GM23248 (cell line): Measurements from ENCODE around the gene SCOC. TPM values are rescaled to one million over a fixed set of nuclear protein-coding genes. Genes with fewer than 3 reads are reported as not detected.

Source experiments
- DNase-seq: peaks from one replicate; pipeline ENCODE4 v3.0.0-alpha.2; 2015
- H2AFZ ChIP-seq: fragments of 200-600 bp; sonication (generic); 2 replicates; pipeline ENCODE4 v1.6.1; 2016; ENCODE audit warnings: antibody characterized with exemption
- H3F3A ChIP-seq: fragments of 200-600 bp; sonication (generic); 2 replicates; pipeline ENCODE4 v1.6.1; 2016; ENCODE audit warnings: mild to moderate bottlenecking, antibody characterized with exemption, mixed run types; ENCODE audit not compliant: insufficient read depth
- H3K27ac ChIP-seq: fragments of 200-600 bp; sonication (generic); 2 replicates; pipeline ENCODE4 v1.5.1; 2016; ENCODE audit warnings: mild to moderate bottlenecking
- H3K27me3 ChIP-seq: fragments of 200-600 bp; sonication (generic); replicated peaks from 2 replicates; pipeline ENCODE4 v1.6.1; 2016; ENCODE audit warnings: mild to moderate bottlenecking; ENCODE audit not compliant: insufficient read depth
- H3K36me3 ChIP-seq: fragments of 200-600 bp; sonication (generic); 2 replicates; pipeline ENCODE4 v1.6.1; 2016; ENCODE audit warnings: low read depth, mild to moderate bottlenecking
- H3K4me1 ChIP-seq: fragments of 200-600 bp; sonication (generic); 2 replicates; pipeline ENCODE4 v1.6.1; 2016; ENCODE audit warnings: mild to moderate bottlenecking; ENCODE audit not compliant: insufficient read depth
- H3K4me2 ChIP-seq: fragments of 200-600 bp; sonication (generic); one replicate; pipeline ENCODE4 v1.6.1; 2016; ENCODE audit warnings: mild to moderate bottlenecking; ENCODE audit not compliant: unreplicated experiment
- H3K4me3 ChIP-seq: fragments of 200-600 bp; sonication (generic); 2 replicates; pipeline ENCODE4 v1.5.1; 2016; ENCODE audit warnings: mild to moderate bottlenecking
- H3K79me2 ChIP-seq: fragments of 200-600 bp; sonication (generic); 2 replicates; pipeline ENCODE4 v1.6.1; 2016; ENCODE audit warnings: mild to moderate bottlenecking; ENCODE audit not compliant: insufficient read depth
- H3K9ac ChIP-seq: fragments of 200-600 bp; sonication (generic); 2 replicates; pipeline ENCODE4 v1.6.1; 2016; ENCODE audit warnings: mild to moderate bottlenecking
- H3K9me2 ChIP-seq: fragments of 200-600 bp; sonication (generic); 2 replicates; pipeline ENCODE4 v1.6.1; 2016; ENCODE audit warnings: mixed run types, mild to moderate bottlenecking, moderate library complexity; ENCODE audit not compliant: insufficient read depth
- H3K9me3 ChIP-seq: fragments of 200-600 bp; sonication (generic); one replicate; pipeline ENCODE4 v1.6.1; 2017; ENCODE audit warnings: low read depth
- H4K20me1 ChIP-seq: fragments of 200-600 bp; sonication (generic); 2 replicates; pipeline ENCODE4 v1.6.0; 2016; ENCODE audit not compliant: insufficient read depth
- EZH2 ChIP-seq: fragments of 200-600 bp; sonication (generic); IDR thresholded peaks from 2 replicates; pipeline ENCODE4 v1.6.1; 2018; ENCODE audit warnings: antibody characterized with exemption, mild to moderate bottlenecking; ENCODE audit not compliant: insufficient read depth, poor library complexity, severe bottlenecking
- EZH2phosphoT487 ChIP-seq: fragments of 200-600 bp; sonication (generic); IDR thresholded peaks from 2 replicates; pipeline ENCODE4 v1.6.1; 2018; ENCODE audit warnings: antibody characterized with exemption, moderate library complexity, mild to moderate bottlenecking, low read depth; ENCODE audit not compliant: insufficient read depth
- WGBS, 2 experiments: methylation state at CpG; one replicate each; pipeline ENCODE4 v1.1.6; 2015 to 2017; ENCODE audit warnings: low lambda C conversion rate in 2 of 2, low coverage in 1 of 2; ENCODE audit errors: missing lambda C conversion rate in 2 of 2; 5-methylcytosine and 5-hydroxymethylcytosine counted together
- in situ Hi-C: fragments of 300-500 bp; cut with MboI; formaldehyde crosslinking; loops from 2 replicates; pipeline ENCODE4 v1.15.0; 2020
- polyA plus RNA-seq: library from polyadenylated mRNA; unstranded; fragments of >200 nt; fragmentation: Nextera tagmentation; extraction: Ambion mirVana; gene quantifications from 2 replicates; pipeline ENCODE4 v1.2.1, GENCODE V29; 2016
- total RNA-seq: library from RNA; depleted of rRNA; stranded (reverse); fragments of >200 nt; shearing (Covaris generic); gene quantifications from 2 replicates; pipeline ENCODE4 v1.2.3, GENCODE V29; 2014

Gene SCOC
- total and polyA plus RNA-seq, 2 experiments from 2014 or later, result 104 to 124 TPM

DNA sequence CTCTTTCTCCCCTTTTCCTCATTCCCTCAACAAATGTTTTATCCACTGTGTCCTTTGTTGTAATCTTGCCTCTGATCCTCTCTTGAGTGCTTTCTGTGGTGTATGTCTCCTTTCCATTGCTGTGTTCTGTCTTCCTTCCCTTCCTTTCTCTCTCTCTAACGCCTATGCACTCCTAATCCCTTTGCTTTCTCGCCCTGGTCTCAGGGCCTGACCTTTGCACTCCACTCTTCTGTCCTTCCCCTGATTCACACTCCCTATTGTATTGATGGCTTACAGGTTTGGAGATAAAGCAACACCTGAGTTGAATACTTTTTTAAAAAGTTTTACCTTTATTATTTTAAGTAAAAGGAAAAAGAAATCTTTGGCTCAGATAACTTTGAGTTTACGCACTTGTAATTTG, 15.6 kb upstream of the SCOC start:
- Histone ChIP-seq H3K4me1 (no peaks in the 10 kb centered on the region), H3K27ac (no peak overlapping the region), H3K4me3 (no peak overlapping the region), H3K9me3 (no peaks in the 10 kb centered on the region), H3F3A (no peaks in the 10 kb centered on the region), H3K9ac (no peak overlapping the region), H3K79me2 (no peaks in the 10 kb centered on the region), H2AFZ (no peak overlapping the region), H3K4me2 (no peak overlapping the region), H3K36me3 (no peaks in the 10 kb centered on the region), H4K20me1 (no peaks in the 10 kb centered on the region), H3K9me2 (no peaks in the 10 kb centered on the region), H3K27me3 (peaks cover 7% of the 10 kb centered on the region)
- DNase-seq, result no peak
- in situ Hi-C loops, result loop anchor here (25.0 kb wide), 2 partner anchors 254 to 779 kb away; partner anchors contain the start of gene RNF150
- 55 to 56% methylated on average over 3 of the region's 3 CpGs for WGBS, 2 experiments
- no peak for TF ChIP-seq EZH2phosphoT487
- TF ChIP-seq EZH2, result no peak

DNA sequence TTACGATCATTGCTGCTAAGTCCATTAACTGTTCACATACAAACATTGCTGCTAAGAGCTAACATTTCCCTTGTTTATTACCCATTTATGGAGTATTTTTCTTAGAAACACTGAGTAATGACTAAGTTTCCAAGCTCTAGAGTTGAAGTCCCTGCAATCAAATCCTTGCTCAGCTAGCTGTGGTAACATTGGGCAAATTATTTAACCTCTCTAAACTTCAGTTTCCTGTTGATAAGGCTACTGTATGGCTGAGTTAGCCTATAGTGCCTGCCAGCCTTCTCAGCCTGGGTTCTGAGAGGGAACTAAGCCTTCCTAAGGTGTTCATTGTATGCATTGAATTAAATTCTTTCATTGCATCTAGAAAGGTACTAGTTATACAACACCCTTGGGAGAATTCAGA, 15.2 kb upstream of the SCOC start:
- TF ChIP-seq EZH2phosphoT487, result no peak
- no peak for TF ChIP-seq EZH2
- H3K79me2 ChIP-seq, result no peaks in the 10 kb centered on the region
- no peaks in the 10 kb centered on the region for H3K9me2 ChIP-seq
- H3K4me3 ChIP-seq, result no peak overlapping the region
- H3K27me3 ChIP-seq, result peaks cover 7% of the 10 kb centered on the region; the same call in 1 of the 2 replicates
- H3K36me3 ChIP-seq, result no peaks in the 10 kb centered on the region
- in situ Hi-C loops, result loop anchor here (25.0 kb wide), 2 partner anchors 254 to 779 kb away; partner anchors contain the start of gene RNF150
- H3K4me2 ChIP-seq, result no peak overlapping the region
- H2AFZ ChIP-seq, result no peak overlapping the region
- no peak overlapping the region for H3K9ac ChIP-seq
- no peaks in the 10 kb centered on the region for H3F3A ChIP-seq
- no peak for DNase-seq
- 0 to 7% methylated on average over 1 of the region's 1 CpG for WGBS, 2 experiments
- H4K20me1 ChIP-seq, result no peaks in the 10 kb centered on the region
- H3K4me1 ChIP-seq, result no peaks in the 10 kb centered on the region
- no peaks in the 10 kb centered on the region for H3K9me3 ChIP-seq
- no peak overlapping the region for H3K27ac ChIP-seq

DNA sequence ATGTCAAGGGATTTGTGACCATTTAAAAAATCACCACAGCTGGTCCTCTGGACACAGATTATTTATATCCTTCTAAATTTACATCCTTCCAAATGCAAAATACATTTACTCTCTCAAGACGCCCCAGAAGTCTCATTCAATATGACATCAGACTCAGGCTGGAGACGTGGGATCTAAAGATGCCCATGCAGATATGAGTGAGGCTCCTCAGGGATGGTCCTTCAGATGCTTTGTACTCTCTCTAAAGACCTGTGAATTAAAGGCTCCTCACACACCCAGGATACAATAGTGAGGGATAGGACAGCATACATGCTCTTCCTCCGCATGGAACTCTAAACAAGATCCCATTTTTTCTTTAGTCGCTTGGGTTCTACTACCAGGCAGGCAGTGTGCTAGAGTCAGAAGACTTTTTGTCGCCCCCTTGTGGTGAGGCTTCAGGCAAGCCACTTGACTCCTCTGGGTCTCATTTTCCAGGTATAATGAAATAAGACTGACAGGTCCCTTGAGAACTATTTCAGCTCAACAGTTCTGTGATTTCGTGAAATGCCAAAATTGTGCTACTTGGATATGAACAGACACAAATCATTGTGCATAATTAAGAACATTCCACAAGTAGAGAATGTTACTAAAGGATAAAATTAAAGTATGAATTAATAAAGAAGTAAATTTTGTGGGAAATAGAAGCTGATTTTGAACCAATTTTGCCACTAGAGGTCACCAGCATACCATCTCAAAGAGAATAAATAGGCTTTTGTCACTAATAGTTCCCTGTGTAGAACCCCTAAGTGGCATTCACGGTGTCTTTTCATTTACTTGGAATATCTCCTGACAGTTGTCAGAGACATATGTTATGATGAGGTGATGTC, 13.7 kb upstream of the SCOC start:
- peak; percentile 85 for DNase-seq
- H4K20me1 ChIP-seq, result no peaks in the 10 kb centered on the region
- in situ Hi-C loops, result loop anchor here (10.0 to 25.0 kb wide), 3 partner anchors 253 to 778 kb away; partner anchors contain the start of gene RNF150

DNA sequence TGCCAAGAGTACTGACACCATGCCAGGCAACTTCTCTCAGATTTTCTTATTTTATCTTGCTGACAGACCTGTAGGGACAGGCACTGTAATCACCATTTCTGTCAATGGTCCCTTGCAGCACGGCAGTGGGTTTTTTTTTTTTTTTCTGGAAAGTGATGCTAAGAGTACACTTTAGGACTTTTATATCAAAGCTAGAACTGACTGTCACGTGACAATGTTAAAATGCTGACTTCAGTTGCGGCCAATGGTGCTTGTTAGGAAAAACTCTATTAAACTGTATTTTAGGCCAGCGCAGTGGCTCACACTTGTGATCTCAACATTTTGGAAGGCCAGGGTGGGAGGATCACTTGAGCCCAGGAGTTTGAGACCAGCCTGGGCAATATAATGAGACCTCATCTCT, 12.3 kb upstream of the SCOC start:
- H3K27me3 ChIP-seq, result peaks cover 7% of the 10 kb centered on the region; the same call in 1 of the 2 replicates
- H3K9ac ChIP-seq, result no peak overlapping the region
- no peaks in the 10 kb centered on the region for H3K36me3 ChIP-seq
- 84 to 88% methylated on average over 4 of the region's 4 CpGs for WGBS, 2 experiments
- H3K79me2 ChIP-seq, result no peaks in the 10 kb centered on the region
- H4K20me1 ChIP-seq, result no peaks in the 10 kb centered on the region
- no peaks in the 10 kb centered on the region for H3K4me1 ChIP-seq
- no peaks in the 10 kb centered on the region for H3F3A ChIP-seq
- TF ChIP-seq EZH2phosphoT487 (no peak), EZH2 (no peak)
- H3K9me2 ChIP-seq, result no peaks in the 10 kb centered on the region
- H3K9me3 ChIP-seq, result no peaks in the 10 kb centered on the region
- no peak for DNase-seq
- H3K4me3 ChIP-seq, result no peak overlapping the region
- no peak overlapping the region for H3K4me2 ChIP-seq
- no peak overlapping the region for H2AFZ ChIP-seq
- no peak overlapping the region for H3K27ac ChIP-seq
- in situ Hi-C loops, result loop anchor here (10.0 to 25.0 kb wide), 3 partner anchors 251 to 776 kb away; partner anchors contain the start of gene RNF150

More for the DNA sequence above, 13.7 kb upstream of the SCOC start:
- no peaks in the 10 kb centered on the region for H3K79me2 ChIP-seq
- H3F3A ChIP-seq, result no peaks in the 10 kb centered on the region
- 28 to 30% methylated on average over 7 of the region's 7 CpGs for WGBS, 2 experiments
- H2AFZ ChIP-seq, result no peak overlapping the region
- no peak overlapping the region for H3K4me2 ChIP-seq
- H3K36me3 ChIP-seq, result no peaks in the 10 kb centered on the region
- peaks cover 7% of the 10 kb centered on the region; the same call in 1 of the 2 replicates for H3K27me3 ChIP-seq
- no peak overlapping the region for H3K4me3 ChIP-seq
- no peak overlapping the region for H3K9ac ChIP-seq
- no peaks in the 10 kb centered on the region for H3K4me1 ChIP-seq
- no peaks in the 10 kb centered on the region for H3K9me2 ChIP-seq
- H3K27ac ChIP-seq, result no peak overlapping the region
- TF ChIP-seq EZH2phosphoT487 (no peak), EZH2 (no peak)
- no peaks in the 10 kb centered on the region for H3K9me3 ChIP-seq
